ENCODE data around the gene AEBP1.

The AEBP1 gene

DNA sequence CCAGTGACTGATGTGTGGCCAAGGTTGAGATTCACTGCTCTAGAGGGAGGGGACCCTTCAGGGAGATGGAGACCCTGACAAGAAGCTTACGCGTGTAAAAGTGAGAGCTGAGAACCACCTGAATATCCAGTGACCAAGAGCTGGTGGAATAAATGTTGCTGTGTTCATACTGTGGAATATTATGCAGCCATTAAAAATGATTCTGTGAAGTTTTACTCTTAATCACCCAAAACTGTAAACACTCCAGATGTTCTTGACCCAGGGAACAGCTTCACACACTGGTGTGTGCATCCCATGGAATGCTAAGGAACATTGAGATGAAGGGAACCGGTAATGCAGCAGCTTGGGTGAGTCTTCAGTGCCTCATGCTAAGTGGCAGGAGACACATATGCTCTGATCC is 17.5 kb upstream of the AEBP1 start:
- no peak for DNase-seq

GRCh38 chr7:44087911-44088838 is 16.0 kb upstream of the AEBP1 start:
- no peak for DNase-seq

- DNase-seq, result no peak
These were observed 11.0 kb upstream of the AEBP1 start for GRCh38 chr7:44093102-44093641.

DNA sequence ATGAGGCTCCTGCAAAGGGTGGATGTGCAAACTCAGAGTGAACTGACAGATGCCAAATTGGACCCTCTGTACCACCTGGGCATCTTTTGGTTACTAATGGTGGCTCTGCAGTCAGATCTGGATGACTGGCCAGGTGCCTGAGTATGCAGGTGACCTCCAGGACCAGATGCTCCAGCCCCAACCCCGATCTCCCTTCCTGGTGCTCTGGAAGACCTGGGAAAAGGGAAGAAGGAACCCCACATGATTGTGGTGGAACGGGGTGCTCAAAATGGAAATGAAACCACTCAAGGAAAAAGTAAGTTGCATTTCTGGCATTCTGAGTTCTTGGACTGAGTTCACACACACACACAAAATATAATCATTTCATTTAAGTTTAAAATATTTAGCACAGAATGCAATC is 9.8 kb upstream of the AEBP1 start:
- no peak for DNase-seq

- DNase-seq, result no peak
These were observed 9.1 kb upstream of the AEBP1 start for GRCh38 chr7:44094883-44095592.

GRCh38 chr7:44095781-44096180 is 8.4 kb upstream of the AEBP1 start:
- no peak for DNase-seq

- no peak for DNase-seq
These were observed 7.7 kb upstream of the AEBP1 start for GRCh38 chr7:44096326-44096881.

GRCh38 chr7:44097064-44097932 is 6.8 kb upstream of the AEBP1 start:
- no peak for DNase-seq

DNA sequence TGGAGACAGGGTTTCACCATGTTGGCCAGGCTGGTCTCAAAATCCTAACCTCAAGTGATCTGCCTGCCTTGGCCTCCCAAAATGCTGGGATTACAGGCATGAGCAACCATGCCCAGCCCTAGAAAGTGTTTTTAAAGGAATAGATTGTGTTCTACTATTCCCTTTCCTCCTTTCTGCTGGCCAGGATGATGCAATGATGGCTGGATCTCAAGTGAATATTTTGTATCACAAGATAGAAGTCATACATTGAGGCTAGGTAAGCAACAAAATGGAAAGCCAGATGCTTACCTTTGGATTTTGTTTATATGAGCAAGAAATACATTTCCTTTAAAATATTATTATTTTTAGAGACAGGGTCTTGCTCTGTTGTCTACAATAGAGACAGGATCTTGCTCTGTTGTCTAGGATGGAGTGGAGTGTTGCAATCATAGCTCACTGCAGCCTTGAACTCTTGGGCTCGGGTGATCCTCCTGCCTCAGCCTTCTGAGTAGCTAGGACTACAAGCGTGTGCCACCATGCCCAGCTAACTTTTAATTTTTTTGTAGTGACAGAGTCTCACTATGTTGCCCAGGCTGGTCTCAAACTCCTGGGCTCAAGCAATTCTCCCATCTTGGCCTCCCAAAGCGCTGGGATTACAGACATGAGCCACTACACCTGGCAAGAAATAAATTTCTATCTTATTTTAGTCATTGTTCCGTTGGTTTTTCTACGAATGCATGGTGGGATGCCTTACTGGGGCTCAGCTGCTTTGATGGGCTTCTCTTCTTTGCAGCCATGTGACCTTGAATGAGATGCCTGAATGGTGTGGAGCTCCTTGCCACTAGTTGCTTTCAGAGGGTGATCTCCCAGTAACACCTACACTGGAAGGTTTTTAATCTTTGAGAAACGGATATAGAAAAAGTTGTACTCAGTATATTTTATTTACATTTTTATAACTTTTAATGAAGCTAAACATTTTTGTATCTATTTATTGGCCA is 5.8 kb upstream of the AEBP1 start:
- no peak for DNase-seq

- DNase-seq, result peak; percentile 33
These were observed 4.5 kb upstream of the AEBP1 start for GRCh38 chr7:44099669-44100068.

DNA sequence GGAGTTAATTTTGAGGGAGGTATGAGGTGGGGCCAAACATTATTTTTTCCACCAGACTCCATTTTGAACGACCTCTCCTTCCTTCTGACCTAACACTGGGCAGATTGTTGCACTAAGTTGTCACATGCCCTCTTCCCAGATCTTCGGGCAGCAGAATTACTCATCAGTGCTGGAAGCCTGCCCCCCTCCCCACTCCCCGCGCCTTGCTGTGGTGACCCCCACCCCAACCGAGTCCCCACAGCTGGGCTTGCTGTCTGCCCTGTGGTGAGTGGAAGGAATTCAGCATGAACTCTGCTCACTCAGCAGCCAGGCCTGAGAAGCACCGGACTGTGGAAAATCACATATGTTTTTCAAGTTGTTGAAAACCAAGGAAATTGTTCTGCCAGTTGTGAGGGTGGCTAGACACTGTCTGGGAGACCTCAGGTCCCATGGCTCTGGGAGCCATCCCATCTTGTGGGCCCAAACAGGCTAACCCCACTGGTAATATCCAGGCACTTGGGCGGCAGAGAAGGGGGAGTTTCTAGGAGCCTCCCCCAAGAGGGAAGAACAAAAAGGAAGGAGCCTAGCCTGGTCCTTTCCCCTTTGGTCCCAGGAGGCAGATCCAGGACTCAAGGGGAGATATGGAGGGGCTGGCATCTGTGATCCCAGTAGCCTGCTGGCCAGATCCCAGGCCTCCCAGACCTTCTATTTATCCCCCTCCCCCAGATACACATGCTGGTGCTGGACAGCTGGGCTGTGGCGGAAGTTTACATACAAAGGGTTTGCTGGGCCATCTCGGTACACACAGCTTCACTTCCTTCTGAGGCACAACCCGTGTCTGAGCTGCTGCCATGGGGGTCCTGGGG is 3.5 kb upstream of the AEBP1 start:
- no peak for DNase-seq

DNA sequence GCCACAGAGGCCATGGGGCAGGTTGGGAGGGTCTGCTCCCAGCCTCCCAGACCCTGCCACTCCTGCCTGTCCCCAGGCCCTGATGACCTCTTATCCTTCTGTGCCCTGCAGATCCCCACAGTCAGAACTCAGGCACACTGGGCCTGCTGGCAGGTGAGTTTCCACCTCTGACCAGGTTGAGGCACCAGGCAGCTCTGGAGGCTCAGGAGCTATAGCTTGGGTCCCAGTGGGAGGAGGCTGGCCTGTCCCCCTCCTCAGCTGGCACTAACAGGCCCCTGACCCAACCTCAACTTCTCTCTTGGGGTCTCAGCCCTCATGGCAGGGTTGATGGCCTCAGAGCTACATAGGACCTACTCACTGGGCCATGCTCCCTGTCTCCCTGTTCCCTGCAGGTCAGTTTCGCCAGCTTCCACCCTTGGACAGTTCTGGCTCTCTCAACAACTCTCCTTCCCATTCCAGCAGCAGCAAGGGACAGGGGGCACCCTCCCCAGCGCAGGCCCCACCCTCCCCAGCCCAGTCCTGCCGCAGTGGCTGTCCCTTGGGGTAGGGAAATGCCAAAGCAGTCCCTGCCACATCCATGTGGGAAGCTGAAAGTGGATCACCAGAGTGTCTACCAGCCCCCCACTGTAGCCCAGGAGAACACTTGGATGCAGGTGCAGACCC is 2.7 kb upstream of the AEBP1 start:
- no peak for DNase-seq

DNA sequence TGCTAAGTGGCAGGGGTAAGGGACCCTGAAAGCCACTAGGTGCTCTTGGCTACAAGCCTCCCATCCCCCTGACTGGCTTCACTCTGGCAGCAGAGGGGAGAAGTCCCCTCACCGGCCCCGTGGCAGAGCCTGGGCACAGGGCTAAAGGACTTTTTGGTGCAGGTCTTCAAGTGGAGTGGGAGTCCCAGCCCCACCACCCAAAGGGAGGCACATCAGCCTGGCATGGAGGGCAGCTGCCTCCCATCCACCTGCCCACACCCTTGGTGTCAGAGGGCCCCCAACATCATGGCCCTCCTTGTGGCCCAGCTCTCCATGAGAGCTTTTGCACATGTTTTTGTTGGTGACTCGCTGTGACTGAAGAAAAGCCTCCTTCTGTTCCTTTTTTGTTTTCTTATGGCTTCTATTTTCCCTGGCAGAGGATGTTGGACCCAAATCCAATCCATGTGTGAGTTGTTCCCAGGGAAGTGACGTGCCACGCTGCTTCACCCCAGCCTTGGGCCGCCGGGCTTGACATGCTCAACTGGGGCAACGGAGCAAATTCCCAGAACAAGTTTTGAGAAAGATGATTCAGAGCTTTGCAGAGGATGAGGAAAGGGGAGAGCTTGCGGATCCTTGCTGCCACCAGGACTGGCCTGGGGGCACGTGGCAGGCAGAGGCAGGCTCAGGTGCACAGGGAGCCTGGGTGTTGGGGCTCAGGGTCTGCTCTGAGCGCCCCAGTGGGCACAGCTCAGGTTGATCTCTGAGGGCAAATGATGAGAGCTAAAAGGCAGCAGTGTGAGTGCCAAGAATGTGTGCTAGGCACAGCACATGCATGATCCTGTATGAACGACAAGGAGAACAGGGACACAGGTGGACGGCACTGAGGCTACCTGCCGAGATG is 1.9 kb upstream of the AEBP1 start:
- no peak for DNase-seq

GRCh38 chr7:44102846-44103565 is 1.1 kb upstream of the AEBP1 start:
- DNase-seq, result no peak

DNA sequence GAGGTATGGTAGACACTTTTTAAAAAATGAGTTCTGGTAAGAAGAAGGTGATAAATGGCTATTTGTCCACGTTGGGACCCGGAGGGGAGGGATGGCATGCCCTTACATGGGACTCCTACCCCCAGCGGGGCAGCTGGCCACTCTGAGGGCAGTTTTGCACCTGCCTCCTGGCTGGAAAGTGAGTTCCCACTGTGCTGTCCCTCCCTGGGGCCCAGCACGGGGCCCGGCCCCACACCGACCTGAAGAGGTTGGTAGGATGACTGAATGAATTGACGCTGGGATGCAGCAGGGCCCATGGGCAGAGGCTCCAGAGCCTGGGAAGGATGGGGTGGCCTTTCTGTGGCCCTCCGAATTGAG is 601 bp upstream of the AEBP1 start:
- DNase-seq, result no peak

DNA sequence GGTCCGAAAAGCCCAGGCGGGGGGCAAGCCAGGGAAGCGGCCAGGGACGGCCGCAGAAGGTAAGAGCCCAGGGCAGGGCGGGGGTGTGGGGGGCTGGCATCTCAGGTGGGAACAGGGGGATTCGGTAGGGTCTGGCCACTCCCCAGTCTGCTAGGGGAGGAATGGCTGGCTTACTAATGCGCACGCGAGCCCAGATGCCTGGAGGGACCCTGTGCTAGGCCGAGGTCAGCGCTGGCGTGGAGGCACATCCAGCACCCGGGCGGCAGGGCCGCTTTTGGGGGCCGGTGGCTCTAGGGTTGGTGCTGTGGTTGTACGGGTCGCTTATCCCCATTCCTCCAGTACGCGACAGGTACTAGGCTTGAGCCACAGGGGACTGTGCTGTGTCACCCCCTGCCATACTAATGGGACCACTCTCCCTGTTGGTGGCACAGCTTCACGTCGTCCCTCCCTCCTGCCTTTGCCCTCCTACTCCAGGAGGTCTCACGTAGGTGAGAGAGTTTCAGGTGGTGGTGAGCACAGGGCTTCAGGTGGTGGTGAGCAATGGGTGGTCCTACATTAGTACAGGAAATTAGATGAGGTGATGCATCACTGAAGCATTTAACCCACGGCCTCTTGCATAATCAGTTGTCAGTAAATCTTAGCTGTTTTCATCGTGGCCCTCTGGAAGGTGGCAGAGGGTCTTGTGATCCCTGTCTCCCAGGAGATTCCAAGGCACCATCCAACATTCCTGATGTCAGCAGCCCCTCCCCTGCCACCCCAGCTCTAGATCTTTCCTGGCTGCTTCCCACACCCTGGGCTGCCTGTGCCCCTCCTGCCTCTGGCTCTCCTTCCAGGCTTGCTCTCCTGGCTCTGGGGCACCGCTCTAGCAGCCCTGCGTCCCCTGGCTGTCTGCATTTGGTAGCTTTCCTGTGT is 971 bp downstream of the AEBP1 start:
- DNase-seq, result no peak

GRCh38 chr7:44105832-44106231 is 1.7 kb downstream of the AEBP1 start:
- DNase-seq, result no peak
